ENCODE measurements around the gene STEAP4. TPM values are rescaled to one million over a fixed set of nuclear protein-coding genes. Genes with fewer than 3 reads are reported as not detected.

STEAP4 gene
- total RNA-seq, result under 0.01 and 0.17 TPM in 2 replicates

GRCh38 chr7:88306590-88307048 is at the start of gene STEAP4:
TSS of gene STEAP4 (minus strand) at chr7:88306894. CDS start at chr7:88284269, 22,625 bp downstream.

Other genes with a start within 250 kb of the STEAP4 start
- 95.7 and 104 TPM in 2 replicates for gene SRI, start 86.9 kb downstream of the STEAP4 start, total RNA-seq

Data from bronchus fibroblast of lung (primary cell).